Spleen (tissue), 11 donors: Measurements from ENCODE around the gene CCDC160. TPM values are rescaled to one million over a fixed set of nuclear protein-coding genes. Genes with fewer than 3 reads are reported as not detected.
"Not testable (repeated sequence)": the region's sequence is repeated elsewhere in the genome, so short reads cannot be mapped to it uniquely, and the experiment has no call there.

Source experiments
- DNase-seq: peaks from one replicate; pipeline ENCODE4 v3.0.0-alpha.2; 2020
- H3K27ac ChIP-seq, 8 donors: fragments of 200-600 bp; sonication (generic) in 7 of 8; 1 replicate in 4 of 8; 2 replicates in 4 of 8; pipeline versions ENCODE4 v1.5.0 to v1.8.0; 2016 to 2021; ENCODE audit warnings: inconsistent platforms in 4 of 8, mild to moderate bottlenecking in 4 of 8, moderate library complexity in 1 of 8
- H3K27me3 ChIP-seq, 7 donors: fragments of 200-600 bp; sonication (generic) in 6 of 7; replicated peaks in 1 of 7; 1 replicate in 4 of 7; 2 replicates in 3 of 7; pipeline versions ENCODE4 v1.5.0 to v1.8.0; 2016 to 2021; ENCODE audit warnings: inconsistent platforms in 3 of 7, mild to moderate bottlenecking in 1 of 7
- H3K36me3 ChIP-seq, 6 donors: fragments of 200-600 bp; sonication (generic) in 5 of 6; 1 replicate in 4 of 6; 2 replicates in 2 of 6; pipeline versions ENCODE4 v1.5.0 to v1.8.0; 2016 to 2021; ENCODE audit warnings: inconsistent platforms in 2 of 6
- H3K4me1 ChIP-seq, 6 donors: fragments of 200-600 bp; sonication (generic) in 5 of 6; 1 replicate in 3 of 6; 2 replicates in 3 of 6; pipeline versions ENCODE4 v1.5.0 to v1.8.0; 2016 to 2021; ENCODE audit warnings: inconsistent platforms in 3 of 6
- H3K4me3 ChIP-seq, 8 donors: fragments of 200-600 bp; sonication (generic) in 7 of 8; 1 replicate in 4 of 8; 2 replicates in 4 of 8; pipeline versions ENCODE4 v1.5.0 to v1.8.0; 2016 to 2021; ENCODE audit warnings: inconsistent platforms in 4 of 8, mild to moderate bottlenecking in 4 of 8, moderate library complexity in 2 of 8
- H3K9me3 ChIP-seq, 8 donors: fragments of 200-600 bp; sonication (generic) in 7 of 8; 1 replicate in 4 of 8; 2 replicates in 4 of 8; pipeline versions ENCODE4 v1.5.0 to v1.8.0; 2016 to 2021; ENCODE audit warnings: inconsistent platforms in 4 of 8
- CTCF ChIP-seq, 11 experiments: fragments of 200-600 bp in 7 of 11; fragments of 450-650 bp in 4 of 11; sonication (generic) in 4 of 11; IDR thresholded peaks in 8 of 11; conservative IDR thresholded peaks in 3 of 11; 1 replicate in 7 of 11; 2 replicates in 4 of 11; pipeline versions ENCODE4 v1.4.0 to v1.8.0; 2016 to 2021; ENCODE audit warnings: antibody characterized with exemption in 11 of 11, inconsistent platforms in 4 of 11, mild to moderate bottlenecking in 1 of 11
- POLR2A ChIP-seq, 3 donors: fragments of 450-650 bp; IDR thresholded peaks; one replicate each; pipeline ENCODE4 v1.5.1; 2017; ENCODE audit warnings: antibody characterized with exemption in 3 of 3, mild to moderate bottlenecking in 1 of 3
- POLR2AphosphoS5 ChIP-seq, 3 donors: sonication (generic); formaldehyde crosslinking; IDR thresholded peaks; one replicate each; pipeline ENCODE4 v1.5.1; 2017; ENCODE audit warnings: antibody characterized with exemption in 3 of 3
- WGBS, 5 donors: extraction: QIAGEN DNeasy Blood & Tissue Kit in 3 of 5; methylation state at CpG; one replicate each; pipeline versions ENCODE4 v1.1.5 to v1.1.7; 2013 to 2018; 5-methylcytosine and 5-hydroxymethylcytosine counted together
- intact Hi-C: fragments of 100-400 bp; cut with DNase I; formaldehyde crosslinking; loops from one replicate; pipeline ENCODE4 v1.15.0; 2023; ENCODE audit warnings: low total_unique reads
- polyA plus RNA-seq, 3 donors: library from polyadenylated mRNA; stranded (reverse); fragments of 200-250 nt; gene quantifications; one replicate each; pipeline ENCODE4 v1.2.1, GENCODE V29; 2013
- total RNA-seq, 7 donors: library from RNA; depleted of rRNA in 3 of 7; stranded (reverse); fragments of >200 nt in 3 of 7; fragmentation: NEBNext Ultra II Directional in 4 of 7; extraction: Animal tissue kit (Norgen Biotek cat#: 25700) in 4 of 7; gene quantifications; one replicate each; pipeline versions ENCODE4 v1.1.0 to v1.2.1, GENCODE V29; 2016 to 2021
- donor health status: healthy with polysubstance abuse.
- donor health status: DM: no; HTN: no; CAD: no; lungs with moderate emphysema.
- donor health status: DM: no; HTN: no; CAD: no.
- donor health status: Bipolar disorder and iron deficiency.
- donor health status: healthy.
- donor health status: DM: no; HTN: no; CAD: no.
- donor health status: DM: yes; HTN: yes; CAD: no.

The CCDC160 gene
- total and polyA plus RNA-seq, 10 donors, result 0.15 to 0.69 (median 0.37) TPM; not detected in 6

GRCh38 chrX:134206221-134206620, 30.8 kb upstream of the CCDC160 start:
- DNase-seq, result no peak
- WGBS, 5 donors, result 61 to 88% (median 86%) methylated on average over 3 of the region's 3 CpGs
- Histone ChIP-seq H3K27ac (no peak overlapping the region), H3K4me1 (no peaks in the 10 kb centered on the region), H3K36me3 (no peaks in the 10 kb centered on the region), H3K4me3 (no peak overlapping the region), H3K9me3 (peaks cover 0 to 10% (median 0%) of the 10 kb centered on the region in 8 donors), H3K27me3 (peaks cover 0 to 8% (median 0%) of the 10 kb centered on the region in 7 donors)
- intact Hi-C loops, result no loop called here
- TF ChIP-seq CTCF (IDR thresholded peaks at IDR 0.05 in 8 of 11, conservative IDR thresholded peaks at IDR 0.05 in 3 of 11), result no peak

DNA sequence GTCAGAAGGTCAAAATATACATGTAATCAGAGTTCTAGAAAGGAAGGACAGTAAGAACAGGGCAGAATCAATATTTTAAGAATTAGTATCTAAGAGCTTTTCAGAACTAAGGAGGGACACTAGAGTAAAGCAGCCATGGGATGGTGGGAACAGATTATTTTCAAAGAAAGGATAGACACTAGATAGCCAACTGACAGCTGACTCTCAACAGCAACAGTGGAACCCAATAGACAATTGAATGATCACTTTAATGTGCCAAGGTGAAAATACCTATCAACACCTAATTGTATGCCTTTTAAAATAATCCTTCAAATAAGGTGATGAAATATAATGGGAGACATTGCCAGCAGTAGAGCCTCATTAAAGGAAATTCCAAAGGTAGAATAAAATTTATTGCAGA, 26.5 kb upstream of the CCDC160 start:
- Histone ChIP-seq H3K27ac (no peak overlapping the region), H3K9me3 (peaks cover 0 to 10% (median 0%) of the 10 kb centered on the region in 8 donors), H3K36me3 (no peaks in the 10 kb centered on the region), H3K27me3 (no peaks in the 10 kb centered on the region), H3K4me1 (no peaks in the 10 kb centered on the region), H3K4me3 (no peak overlapping the region)
- no peak for TF ChIP-seq CTCF (IDR thresholded peaks at IDR 0.05 in 8 of 11, conservative IDR thresholded peaks at IDR 0.05 in 3 of 11)
- no peak for TF ChIP-seq POLR2A (IDR thresholded peaks at IDR 0.05)
- TF ChIP-seq POLR2AphosphoS5 (IDR thresholded peaks at IDR 0.05), result no peak
- DNase-seq, result no peak
- intact Hi-C loops, result no loop called here

DNA sequence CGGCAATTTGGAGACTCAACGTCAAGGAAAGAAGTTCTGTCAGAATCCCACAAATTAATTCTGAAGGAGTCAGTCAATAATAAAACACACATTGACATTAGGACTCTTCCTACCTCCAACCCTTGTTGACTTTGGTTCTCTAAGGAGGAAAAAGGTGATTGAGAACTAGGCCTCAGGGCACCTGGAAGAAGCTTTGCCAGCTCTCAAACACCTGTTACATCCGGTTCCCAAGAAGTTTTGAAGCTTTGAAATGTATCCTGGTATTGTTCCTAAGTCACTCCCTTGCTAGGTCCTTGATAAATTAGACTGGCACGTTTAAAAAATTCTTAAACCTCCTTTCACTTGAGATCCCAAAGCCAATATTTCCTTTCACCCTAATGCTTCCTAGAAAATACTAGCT, 1.7 kb upstream of the CCDC160 start:
- DNase-seq, result no peak
- Histone ChIP-seq H3K27ac (no peak overlapping the region), H3K9me3 (no peaks in the 10 kb centered on the region), H3K36me3 (no peaks in the 10 kb centered on the region), H3K4me3 (no peak overlapping the region), H3K27me3 (peaks cover 0 to 32% (median 13%) of the 10 kb centered on the region in 7 donors), H3K4me1 (peaks cover 0 to 9% (median 0%) of the 10 kb centered on the region in 6 donors)
- 59 to 86% (median 78%) methylated on average over 4 of the region's 4 CpGs for WGBS, 5 donors
- intact Hi-C loops, result no loop called here
- TF ChIP-seq POLR2AphosphoS5 (IDR thresholded peaks at IDR 0.05) (no peak), POLR2A (IDR thresholded peaks at IDR 0.05) (no peak), CTCF (IDR thresholded peaks at IDR 0.05 in 8 of 11, conservative IDR thresholded peaks at IDR 0.05 in 3 of 11) (no peak)

GRCh38 chrX:134238144-134238543, 1.2 kb downstream of the CCDC160 start:
- intact Hi-C loops, H3K36me3 ChIP-seq, H3K9me3 ChIP-seq, H3K27ac ChIP-seq, H3K4me3 ChIP-seq, DNase-seq, H3K4me1 ChIP-seq: not testable (repeated sequence)
- H3K27me3 ChIP-seq, result peaks cover 0 to 37% (median 13%) of the 10 kb centered on the region in 7 donors
- WGBS, 5 donors, result 84 to 97% (median 90%) methylated on average over 8 to 9 of the region's 9 CpGs

DNA sequence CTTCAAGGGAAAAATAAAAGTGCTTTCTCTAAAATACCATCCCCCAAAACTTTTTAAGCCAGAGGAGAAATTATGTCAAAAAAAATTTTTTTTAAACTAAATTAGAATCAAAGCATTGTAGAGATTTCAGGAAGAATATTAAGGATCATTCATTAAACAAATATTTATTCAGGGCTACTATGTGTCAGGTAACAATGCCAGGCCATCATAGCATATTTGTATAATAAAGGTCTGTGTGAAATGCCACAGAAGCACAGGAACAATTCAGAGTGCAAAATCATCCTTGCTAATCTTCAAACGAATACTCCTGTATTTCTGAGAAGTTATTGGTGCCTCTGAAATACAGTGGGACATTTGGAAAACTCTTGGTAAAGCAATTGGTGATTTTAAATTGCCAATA, 2.0 kb downstream of the CCDC160 start:
- Histone ChIP-seq H3K9me3 (no peaks in the 10 kb centered on the region), H3K27ac (no peak overlapping the region), H3K4me3 (no peak overlapping the region), H3K27me3 (peaks cover 0 to 32% (median 13%) of the 10 kb centered on the region in 7 donors), H3K4me1 (peaks cover 0 to 9% (median 0%) of the 10 kb centered on the region in 6 donors), H3K36me3 (no peaks in the 10 kb centered on the region)
- TF ChIP-seq POLR2AphosphoS5 (IDR thresholded peaks at IDR 0.05) (no peak), CTCF (IDR thresholded peaks at IDR 0.05 in 8 of 11, conservative IDR thresholded peaks at IDR 0.05 in 3 of 11) (no peak), POLR2A (IDR thresholded peaks at IDR 0.05) (no peak)
- DNase-seq, result no peak
- 39 to 77% (median 75%) methylated on average over 1 of the region's 1 CpG for WGBS, 5 donors
- intact Hi-C loops, result no loop called here
